A172 (cell line): Measurements from ENCODE around the gene SLC40A1. TPM values are rescaled to one million over a fixed set of nuclear protein-coding genes. Genes with fewer than 3 reads are reported as not detected.

Source experiments
- DNase-seq: peaks from one replicate; pipeline ENCODE4 v3.0.0-alpha.2; 2015; ENCODE audit warnings: low spot score
- total RNA-seq: library from RNA; depleted of rRNA; stranded (reverse); fragments of >200 nt; shearing (Covaris generic); gene quantifications from 2 replicates; pipeline ENCODE4 v1.2.3, GENCODE V29; 2014

SLC40A1 gene
- total RNA-seq, 1 experiment from 2014 or later, result 1.2 TPM

DNA sequence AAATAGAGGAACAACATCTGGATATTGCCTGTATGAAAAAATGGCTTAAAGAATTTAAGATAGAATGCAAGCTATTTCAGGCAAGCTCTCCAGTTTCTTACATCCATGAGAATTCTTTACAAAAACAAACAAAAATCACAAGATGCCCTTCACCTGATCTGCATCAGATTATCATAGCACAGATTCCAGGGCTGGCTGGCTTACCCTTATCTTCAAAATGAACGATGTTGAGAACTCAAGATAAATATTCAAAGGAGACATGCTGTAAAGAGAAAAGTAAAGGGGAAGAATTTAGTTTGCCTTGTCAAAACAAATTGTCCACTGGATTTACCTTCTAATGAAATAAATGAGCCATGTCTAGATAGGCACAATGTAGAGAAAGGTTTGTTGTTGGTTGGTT, 18.7 kb upstream of the SLC40A1 start:
- DNase-seq, result no peak

DNA sequence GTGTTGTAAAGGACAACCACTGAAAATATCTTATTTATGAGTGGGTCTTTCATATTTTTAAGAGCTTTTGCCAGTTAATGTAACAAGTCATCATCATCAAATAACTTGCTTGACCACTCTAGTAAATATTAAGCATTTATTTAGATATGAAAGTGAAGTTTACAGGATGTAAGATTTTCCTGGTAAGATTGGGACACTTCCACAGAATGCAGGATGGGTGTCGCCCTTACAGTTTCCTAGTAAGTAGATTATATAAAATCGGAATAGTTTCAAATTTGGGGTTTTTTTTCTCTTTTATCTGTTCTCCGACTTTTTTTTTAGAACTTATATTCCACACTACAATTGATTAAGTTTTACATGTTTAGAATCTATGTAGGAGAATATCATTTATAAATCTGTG, 14.8 kb upstream of the SLC40A1 start:
- DNase-seq, result no peak

DNA sequence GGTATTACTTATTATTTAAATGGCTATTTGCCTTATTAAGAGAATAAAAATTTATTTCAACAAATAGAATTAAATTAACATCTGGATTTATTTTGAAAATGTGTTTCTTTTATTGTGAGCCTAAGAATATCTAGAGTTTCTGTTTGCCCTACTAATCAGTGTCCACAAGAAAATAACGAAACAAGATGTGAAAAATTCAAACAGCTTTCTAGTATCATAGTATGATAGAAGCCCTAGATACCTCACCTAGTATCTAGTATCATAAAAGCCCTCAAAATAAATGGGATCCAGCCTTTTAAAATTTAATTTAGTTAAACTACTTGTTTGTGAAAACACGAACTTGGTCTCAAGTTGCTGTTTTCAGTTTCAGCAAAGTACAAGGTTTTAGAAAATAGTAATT, 13.7 kb upstream of the SLC40A1 start:
- DNase-seq, result no peak

DNA sequence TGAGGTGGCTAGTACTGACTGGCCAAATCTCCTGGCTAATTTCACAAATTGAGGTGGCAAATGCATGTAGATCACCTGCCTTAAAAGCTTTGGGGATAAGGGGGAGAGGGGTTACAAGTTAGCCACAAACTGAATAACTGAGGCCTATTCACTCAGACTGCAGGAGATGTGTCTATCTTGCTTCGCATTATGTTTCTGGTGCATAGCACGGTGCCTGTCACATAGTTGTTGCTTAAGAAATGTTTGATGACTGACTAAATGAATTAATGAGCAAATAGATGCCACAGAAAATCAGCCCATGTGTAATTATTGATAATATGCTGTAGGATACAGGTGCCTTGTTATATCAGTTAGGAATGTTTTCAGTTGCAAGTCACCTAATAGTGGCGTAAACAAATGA, 12.5 kb upstream of the SLC40A1 start:
- no peak for DNase-seq

DNA sequence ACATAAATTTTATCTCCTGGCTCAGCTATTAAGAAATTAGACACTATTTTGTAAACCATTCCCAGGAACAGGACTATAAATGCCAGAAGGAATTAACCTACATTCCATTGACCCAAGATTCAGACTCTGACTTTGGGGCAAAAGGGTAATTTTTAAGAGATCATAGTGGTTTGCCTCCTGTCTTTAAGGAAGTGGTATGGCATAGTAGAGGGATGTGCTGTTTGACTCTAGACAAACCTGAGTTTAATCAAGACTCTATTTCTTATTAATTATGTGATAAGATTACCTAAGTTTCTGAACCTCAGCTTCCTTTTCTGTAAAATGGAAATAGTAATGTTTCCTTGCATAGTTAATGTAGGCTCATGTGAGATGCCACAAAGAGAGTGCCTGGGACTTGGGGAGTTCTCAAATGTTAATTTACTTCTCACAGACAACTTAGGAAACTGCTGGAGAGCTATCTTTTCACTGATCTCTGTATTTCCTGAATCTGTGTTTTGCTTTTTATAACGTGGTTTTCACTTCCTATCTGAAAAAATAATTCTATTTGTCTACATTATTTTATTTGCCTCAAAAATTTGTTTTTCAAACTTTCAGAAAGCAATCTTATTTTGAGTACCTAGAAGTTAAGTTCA, 11.9 kb upstream of the SLC40A1 start:
- no peak for DNase-seq

- no peak for DNase-seq
Measured at GRCh38 chr2:189587780-189588179, 7.2 kb upstream of the SLC40A1 start.

DNA sequence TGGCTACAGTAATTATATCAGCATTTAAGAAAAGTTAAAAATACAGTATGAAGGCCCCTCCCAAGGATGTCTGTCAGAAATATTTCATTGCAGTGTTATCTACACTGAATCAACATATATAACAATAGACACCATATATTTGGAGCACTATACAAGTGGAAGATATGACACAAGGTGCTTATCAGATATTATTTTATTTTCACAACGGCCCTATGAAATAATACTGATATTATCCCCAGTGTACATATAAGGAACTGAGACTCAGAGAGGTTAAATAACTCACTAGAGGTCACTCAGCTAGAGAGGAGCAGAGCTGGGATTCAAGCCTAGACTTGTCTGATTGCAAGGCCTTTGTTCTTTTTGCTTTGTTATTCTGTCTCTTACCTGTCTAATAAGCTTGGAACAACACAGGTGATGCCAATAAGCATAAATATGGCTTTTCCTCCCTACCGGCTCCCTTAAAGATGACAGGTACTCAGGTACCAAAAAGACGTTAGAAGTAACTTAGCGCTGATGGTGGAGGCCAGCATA, 4.7 kb upstream of the SLC40A1 start:
- no peak for DNase-seq

GRCh38 chr2:189584686-189585085, 4.1 kb upstream of the SLC40A1 start:
- DNase-seq, result no peak

DNA sequence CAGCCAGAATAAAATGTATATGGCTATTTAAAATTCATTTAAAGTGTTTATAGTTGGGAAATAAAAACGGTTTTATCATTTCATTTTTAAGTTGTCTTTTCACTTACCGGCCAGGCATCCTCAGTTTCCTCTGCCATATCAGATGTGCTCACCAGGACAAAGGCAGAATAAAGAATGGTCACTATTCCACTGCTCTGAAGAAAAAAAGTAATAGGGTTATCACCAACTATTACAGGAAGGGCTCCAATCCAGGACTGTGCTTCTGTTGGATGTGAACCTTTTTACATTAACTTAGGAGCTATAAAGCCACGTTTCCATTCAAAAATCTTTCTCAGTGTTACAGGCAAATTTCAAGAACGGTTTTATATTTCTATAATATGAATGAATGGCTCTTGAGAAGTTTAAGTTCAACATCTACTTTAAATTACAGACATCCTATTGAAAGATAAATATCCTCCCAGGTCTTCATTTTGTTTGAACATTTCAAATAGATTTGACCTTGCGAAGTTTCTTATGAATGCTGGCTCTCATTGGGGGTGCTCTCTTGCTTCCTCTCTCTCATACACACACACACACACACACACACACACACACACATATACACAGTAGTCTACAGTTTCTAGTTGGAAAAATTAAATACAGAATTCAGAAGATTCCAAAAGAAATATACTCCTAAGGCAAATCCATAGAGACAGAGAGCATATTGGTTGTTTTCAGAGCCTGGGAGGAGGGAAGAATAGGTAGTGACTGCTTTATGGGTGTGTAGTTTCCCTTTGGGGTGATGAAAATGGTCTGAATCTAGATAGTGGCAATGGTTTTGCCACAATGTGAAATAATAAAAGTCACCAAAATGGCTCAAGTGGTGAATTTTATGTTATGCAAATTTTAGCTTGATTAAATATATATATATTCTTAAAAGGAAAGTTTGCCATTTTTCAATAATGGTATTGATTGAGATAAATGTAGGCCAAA, 2.9 kb upstream of the SLC40A1 start:
- no peak for DNase-seq

GRCh38 chr2:189582809-189583192, 2.2 kb upstream of the SLC40A1 start:
- no peak for DNase-seq

DNA sequence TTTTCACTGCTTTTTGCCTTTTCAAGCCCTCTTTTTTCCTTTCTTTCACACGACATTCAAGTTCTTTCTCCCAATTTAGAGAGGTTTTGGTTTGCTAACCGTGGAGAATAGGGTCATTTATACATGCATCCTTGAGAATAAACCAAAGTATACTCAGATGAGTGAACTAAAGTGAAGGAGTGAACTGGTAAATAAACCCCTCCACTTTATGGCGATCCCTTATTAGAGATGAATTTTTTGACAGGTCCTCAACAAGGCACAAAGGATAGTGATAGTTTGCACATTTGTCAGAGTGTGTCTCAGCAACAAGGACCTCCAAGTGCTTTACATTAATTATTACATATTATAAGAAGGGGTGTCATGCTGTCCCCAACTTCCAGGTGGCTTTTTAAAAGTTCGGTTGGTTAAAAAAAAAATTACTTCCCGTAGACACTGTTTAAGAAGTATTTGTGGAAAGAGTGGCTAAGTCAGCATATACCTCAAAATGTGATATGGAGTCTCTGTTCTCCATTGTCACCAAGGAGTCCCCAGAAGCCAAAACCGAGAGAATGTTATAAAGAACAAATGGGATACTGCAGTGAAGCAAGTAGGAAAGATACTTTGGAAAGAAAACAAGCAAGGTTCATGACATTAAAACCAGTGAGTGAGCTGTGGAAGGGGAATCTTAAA, 1.7 kb upstream of the SLC40A1 start:
- no peak for DNase-seq

DNA sequence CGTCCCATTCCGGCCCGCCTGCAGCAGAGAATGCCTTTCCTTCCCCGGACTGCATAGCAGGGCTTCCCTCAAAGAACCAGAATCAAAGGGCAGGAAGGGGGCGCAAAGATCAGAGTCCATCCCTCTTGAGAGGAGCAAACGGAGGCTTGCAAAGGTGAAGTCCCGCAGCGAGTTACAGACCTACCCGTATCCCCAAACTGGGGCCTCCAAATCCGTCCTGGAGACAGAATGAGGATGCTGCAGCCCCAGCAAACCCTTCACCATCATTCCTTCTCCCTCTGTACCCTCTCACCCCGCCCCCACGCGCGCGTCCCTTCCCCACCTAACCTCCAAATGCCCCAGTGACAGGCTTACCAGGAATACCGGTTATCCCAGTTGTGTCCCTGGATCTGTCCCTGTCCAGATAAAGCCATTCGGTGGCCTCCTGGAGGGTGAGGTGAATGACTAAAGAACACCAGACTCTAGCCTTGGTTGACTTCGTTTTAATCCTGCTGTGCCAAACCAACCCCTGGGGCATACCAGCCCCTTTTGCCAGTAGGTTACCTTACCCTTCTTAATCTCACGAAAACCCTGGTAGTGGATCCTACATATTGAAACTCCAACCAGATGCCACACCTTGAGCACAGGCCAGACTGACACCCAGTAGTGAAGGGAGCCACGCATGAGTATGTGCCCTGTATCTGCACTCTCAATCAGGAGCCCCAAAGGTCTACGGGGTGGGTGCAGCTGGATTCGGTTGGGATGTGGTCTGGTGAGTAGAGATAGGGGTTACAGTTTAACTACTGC, 961 bp upstream of the SLC40A1 start:
- no peak for DNase-seq

DNA sequence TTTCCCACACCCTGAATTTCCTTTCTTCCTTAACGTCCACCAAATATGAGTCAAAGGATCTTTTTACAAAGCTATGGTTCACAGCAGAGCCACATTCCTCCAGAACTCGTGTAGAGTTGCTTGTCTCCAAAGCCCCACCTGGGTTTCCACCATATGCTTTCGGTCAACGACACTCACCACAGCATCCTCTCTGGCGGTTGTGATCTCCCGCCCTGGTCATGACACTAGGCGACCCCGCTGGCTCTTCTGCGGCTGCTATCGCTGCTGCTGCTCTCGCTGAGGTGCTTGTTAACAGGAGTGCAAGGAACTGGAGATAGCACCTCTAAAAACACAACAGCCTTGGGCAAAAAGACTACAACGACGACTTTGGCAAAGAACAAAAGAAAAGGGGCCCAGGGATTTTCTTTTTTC, 340 bp downstream of the SLC40A1 start:
- DNase-seq, result no peak

GRCh38 chr2:189579585-189580186, 900 bp downstream of the SLC40A1 start:
- DNase-seq, result no peak

- DNase-seq, result no peak
Measured at GRCh38 chr2:189578272-189578950, 2.2 kb downstream of the SLC40A1 start.

DNA sequence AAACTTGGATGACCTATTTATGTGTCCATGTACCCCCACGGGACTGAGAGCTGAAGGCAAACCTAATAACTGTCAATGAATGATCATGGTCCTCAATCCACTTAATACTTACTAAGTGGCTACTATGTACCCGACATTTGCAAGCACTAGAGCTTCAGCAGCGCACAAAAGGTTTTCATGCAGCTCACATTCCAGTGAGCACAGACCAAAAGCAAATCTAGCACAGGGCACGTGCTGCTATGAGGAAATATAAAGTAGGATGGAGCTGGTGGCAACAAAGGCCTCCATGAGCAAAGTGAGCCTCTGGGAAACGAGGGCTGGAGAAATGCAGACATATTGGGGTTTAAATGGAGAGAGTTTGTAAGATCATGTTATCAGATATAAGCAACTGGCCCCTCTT, 3.5 kb downstream of the SLC40A1 start:
- DNase-seq, result no peak

DNA sequence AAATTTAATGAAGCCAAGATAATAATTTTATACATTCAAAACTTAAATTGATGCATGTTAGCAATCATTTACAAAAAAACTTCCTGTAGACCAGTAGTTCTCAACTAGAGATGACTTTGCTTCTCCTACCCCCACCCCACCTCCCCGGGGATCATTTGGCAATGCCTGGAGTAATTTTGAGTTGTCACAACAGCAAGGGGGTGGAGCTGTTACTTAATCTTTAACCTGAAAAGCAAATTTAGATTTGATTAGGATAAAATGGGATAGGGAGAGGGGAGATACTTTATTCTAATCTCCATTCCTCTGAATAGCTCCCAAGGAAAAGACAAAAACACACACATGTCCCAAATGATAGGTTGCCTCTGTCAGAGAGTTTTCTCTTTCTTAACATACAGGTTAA, 4.2 kb downstream of the SLC40A1 start:
- DNase-seq, result no peak

DNA sequence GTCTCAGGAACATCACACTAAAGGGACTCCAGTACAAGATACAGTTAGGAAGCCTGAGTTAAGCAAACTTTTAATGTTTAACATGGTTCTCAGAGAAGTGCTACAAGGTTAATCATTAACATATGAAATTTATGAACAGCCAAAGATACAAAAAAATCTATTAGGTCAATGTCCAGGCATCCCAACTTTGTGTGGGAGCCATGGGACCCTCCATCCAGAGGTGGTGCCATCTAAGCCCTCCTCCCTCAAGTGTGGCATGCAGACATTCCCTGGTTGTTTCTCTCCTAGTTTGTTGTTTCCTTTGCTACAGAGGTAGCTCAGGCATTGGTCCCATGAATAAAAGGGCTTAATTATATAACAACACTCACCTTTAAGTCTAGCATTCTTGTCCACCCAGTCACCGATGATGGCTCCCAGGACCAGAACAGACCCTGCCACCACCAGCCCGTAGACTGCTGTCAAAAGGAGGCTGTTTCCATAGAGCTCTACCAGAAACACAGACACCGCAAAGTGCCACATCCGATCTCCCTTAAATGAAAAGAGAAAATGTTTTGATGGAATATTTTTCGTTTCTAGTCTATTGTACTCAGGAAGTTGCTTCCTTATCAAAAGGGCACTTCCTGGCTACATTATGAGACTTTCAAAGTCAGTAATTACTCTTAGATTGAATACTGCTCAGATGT, 5.7 kb downstream of the SLC40A1 start:
- no peak for DNase-seq

DNA sequence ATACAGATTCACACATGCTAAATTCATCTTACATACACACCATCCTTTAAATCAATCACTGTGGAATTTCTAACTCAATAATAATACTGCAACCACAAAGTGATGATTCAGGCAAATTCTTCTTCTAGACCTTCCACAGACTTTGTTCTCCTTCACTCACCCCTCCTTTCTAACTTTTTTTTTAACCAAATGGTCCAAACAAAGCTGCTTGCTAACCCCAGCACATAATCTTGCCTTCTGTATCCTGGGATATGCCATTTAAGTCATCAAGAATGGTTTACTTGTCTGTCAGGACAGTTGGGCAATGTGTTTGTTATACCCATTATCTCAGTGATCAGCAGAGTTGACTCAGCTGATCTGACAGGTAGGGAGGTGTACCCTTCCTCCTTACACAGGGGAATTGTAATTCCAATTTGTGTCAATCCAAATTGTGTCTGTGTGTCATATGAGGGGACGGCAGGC, 10.0 kb downstream of the SLC40A1 start:
- DNase-seq, result peak; percentile 44
